Karpas-422 (cell line): ENCODE data around the gene GALNT13. TPM values are rescaled to one million over a fixed set of nuclear protein-coding genes. Genes with fewer than 3 reads are reported as not detected.
"Not testable (repeated sequence)": the region's sequence is repeated elsewhere in the genome, so short reads cannot be mapped to it uniquely, and the experiment has no call there.

ENCODE experiments used
- DNase-seq: peaks from one replicate; pipeline ENCODE4 v3.0.0-alpha.2; 2015
- H2AFZ ChIP-seq: fragments of 200-600 bp; sonication (generic); 2 replicates; pipeline ENCODE4 v1.6.1; 2014; ENCODE audit warnings: antibody characterized with exemption, low read length, mixed read lengths
- H3K27ac ChIP-seq: fragments of 200-600 bp; sonication (generic); 2 replicates; pipeline ENCODE4 v1.5.1; 2014; ENCODE audit warnings: mild to moderate bottlenecking, low read length, moderate library complexity
- H3K27me3 ChIP-seq: fragments of 200-600 bp; sonication (generic); 2 replicates; pipeline ENCODE4 v1.6.1; 2014; ENCODE audit warnings: low read length, mixed read lengths
- H3K36me3 ChIP-seq: fragments of 200-600 bp; sonication (generic); 2 replicates; pipeline ENCODE4 v1.6.1; 2014; ENCODE audit warnings: low read length, mixed read lengths; ENCODE audit not compliant: insufficient read depth
- H3K4me1 ChIP-seq: fragments of 200-600 bp; sonication (generic); 2 replicates; pipeline ENCODE4 v1.6.1; 2014; ENCODE audit warnings: mild to moderate bottlenecking, low read length, mixed read lengths
- H3K4me2 ChIP-seq: fragments of 200-600 bp; sonication (generic); 2 replicates; pipeline ENCODE4 v1.6.1; 2014; ENCODE audit warnings: low read length, low read depth, mild to moderate bottlenecking; ENCODE audit not compliant: poor library complexity, severe bottlenecking
- H3K4me3 ChIP-seq: fragments of 200-600 bp; sonication (generic); 2 replicates; pipeline ENCODE4 v1.5.1; 2014; ENCODE audit warnings: mild to moderate bottlenecking, antibody characterized with exemption, low read length, mixed read lengths
- H3K79me2 ChIP-seq: fragments of 200-600 bp; sonication (generic); 2 replicates; pipeline ENCODE4 v1.6.1; 2014; ENCODE audit warnings: mild to moderate bottlenecking, low read length, mixed read lengths
- H3K9ac ChIP-seq: fragments of 200-600 bp; sonication (generic); 2 replicates; pipeline ENCODE4 v1.6.0; 2014; ENCODE audit warnings: low read length
- H3K9me2 ChIP-seq: fragments of 200-600 bp; sonication (generic), shearing (Covaris generic); replicated peaks from 2 replicates; pipeline ENCODE4 v1.6.0; 2014; ENCODE audit warnings: mild to moderate bottlenecking, low read length, moderate library complexity; ENCODE audit not compliant: insufficient read depth
- H3K9me3 ChIP-seq: fragments of 300-700, 200-600 bp; sonication (generic); 2 replicates; pipeline ENCODE4 v1.6.1; 2014; ENCODE audit warnings: low read length, mixed read lengths
- H4K20me1 ChIP-seq: fragments of 200-600 bp; sonication (generic); 2 replicates; pipeline ENCODE4 v1.6.1; 2014; ENCODE audit warnings: mild to moderate bottlenecking, antibody characterized with exemption, low read length, low read depth; ENCODE audit not compliant: insufficient read depth
- total RNA-seq: library from RNA; depleted of rRNA; stranded (reverse); fragments of >200 nt; shearing (Covaris generic); gene quantifications from 2 replicates; pipeline ENCODE4 v1.2.3, GENCODE V29; 2014; ENCODE audit warnings: low replicate concordance

Gene GALNT13
- total RNA-seq, 1 experiment from 2014 or later = not detected

DNA sequence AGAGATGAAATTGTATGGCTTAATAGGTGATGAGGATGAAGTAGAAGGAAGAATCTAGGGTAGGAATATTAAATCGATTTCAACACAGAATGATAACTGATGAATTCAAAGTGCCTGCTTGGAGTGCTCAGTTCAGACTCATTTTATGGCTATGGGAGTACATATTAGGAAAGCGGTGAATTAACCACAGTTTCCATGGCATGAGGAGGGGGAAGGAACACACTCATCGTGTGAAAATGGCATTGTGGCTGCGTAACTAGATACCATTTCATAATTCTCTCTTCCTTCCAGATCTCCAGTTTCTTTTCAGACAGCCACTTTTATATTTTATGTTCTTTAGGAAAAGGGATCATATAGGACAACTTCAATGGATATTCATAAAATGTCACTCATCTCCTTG, 594.5 kb downstream of the GALNT13 start:
- H3K9me2 ChIP-seq = no peaks in the 10 kb centered on the region
- no peaks in the 10 kb centered on the region for H3K4me1 ChIP-seq
- H3K9ac ChIP-seq = no peak overlapping the region
- H3K9me3 ChIP-seq = peaks cover 3% of the 10 kb centered on the region; the same call in 1 of the 2 replicates
- H3K36me3 ChIP-seq = no peaks in the 10 kb centered on the region
- H3K27me3 ChIP-seq = no peaks in the 10 kb centered on the region
- no peak overlapping the region for H3K27ac ChIP-seq
- no peak overlapping the region for H3K4me3 ChIP-seq
- H4K20me1 ChIP-seq = no peaks in the 10 kb centered on the region
- no peak for DNase-seq
- H2AFZ ChIP-seq = no peak overlapping the region
- no peaks in the 10 kb centered on the region for H3K79me2 ChIP-seq
- no peak overlapping the region for H3K4me2 ChIP-seq

DNA sequence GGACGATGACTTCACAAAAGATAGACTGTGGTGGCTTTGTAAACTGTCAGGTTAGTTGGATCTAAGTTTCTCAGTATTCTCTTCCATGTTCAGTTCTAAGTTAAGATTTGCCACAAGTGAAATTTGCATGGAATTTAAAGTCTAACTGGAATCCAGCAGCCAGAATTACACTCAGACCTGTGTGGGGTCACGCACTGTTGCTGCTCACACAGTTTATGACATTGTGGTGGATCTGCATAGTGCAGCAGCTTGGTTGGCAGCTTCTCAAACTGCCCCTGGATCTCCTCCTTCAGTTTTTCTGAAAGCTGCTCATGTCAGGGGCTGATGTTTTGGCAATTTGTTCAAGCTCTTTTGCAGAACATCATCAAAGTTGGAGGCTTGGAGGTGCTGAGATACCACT, 598.7 kb downstream of the GALNT13 start:
- no peaks in the 10 kb centered on the region for H4K20me1 ChIP-seq
- H3K27me3 ChIP-seq = no peaks in the 10 kb centered on the region
- no peak overlapping the region for H2AFZ ChIP-seq
- H3K4me1 ChIP-seq = no peaks in the 10 kb centered on the region
- H3K79me2 ChIP-seq = no peaks in the 10 kb centered on the region
- no peak overlapping the region for H3K4me2 ChIP-seq
- no peak overlapping the region for H3K27ac ChIP-seq
- H3K9ac ChIP-seq = no peak overlapping the region
- no peaks in the 10 kb centered on the region for H3K9me2 ChIP-seq
- H3K36me3 ChIP-seq = no peaks in the 10 kb centered on the region
- no peaks in the 10 kb centered on the region; the same call in 1 of the 2 replicates for H3K9me3 ChIP-seq
- no peak for DNase-seq
- H3K4me3 ChIP-seq = no peak overlapping the region

DNA sequence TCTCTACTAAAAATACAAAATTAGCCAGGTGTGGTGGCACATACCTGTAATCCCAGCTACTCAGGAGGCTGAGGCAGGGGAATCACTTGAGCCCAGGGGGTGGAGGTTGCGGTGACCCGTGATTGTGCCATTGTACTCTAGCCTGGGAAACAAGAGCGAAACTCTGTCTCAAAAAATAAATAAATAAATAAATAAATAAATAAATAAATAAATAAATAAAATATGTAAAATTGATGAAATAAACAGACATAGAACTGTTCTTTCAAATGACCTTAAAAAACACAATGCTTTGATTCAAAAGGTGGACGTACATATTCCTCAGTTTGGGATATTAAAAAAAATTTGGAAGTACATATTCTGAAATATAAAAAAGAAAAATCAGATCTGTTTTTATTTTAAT, 599.8 kb downstream of the GALNT13 start:
- H3K27me3 ChIP-seq, DNase-seq, H3K4me1 ChIP-seq, H4K20me1 ChIP-seq, H3K36me3 ChIP-seq, H3K27ac ChIP-seq, H3K79me2 ChIP-seq, H3K9me3 ChIP-seq, H3K4me3 ChIP-seq, H3K9me2 ChIP-seq, H3K9ac ChIP-seq, H2AFZ ChIP-seq, H3K4me2 ChIP-seq: not testable (repeated sequence)

DNA sequence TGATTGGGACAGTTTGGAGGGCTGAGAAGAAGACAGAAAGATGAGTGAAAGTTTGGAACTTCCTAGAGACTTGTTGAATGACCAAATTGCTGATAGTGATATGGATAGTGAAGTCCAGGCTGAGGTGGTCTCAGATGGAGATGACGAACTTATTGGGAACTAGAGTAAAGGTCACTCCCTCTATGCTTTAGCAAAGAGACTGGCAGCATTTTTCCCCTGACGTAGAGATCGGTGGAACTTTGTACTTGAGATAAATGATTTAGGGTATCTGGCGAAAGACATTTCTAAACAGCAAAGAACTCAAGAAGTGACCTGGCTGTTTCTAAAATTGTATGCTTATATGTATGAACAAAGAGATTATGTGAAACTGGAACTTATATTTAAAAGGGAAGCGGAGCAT, 605.6 kb downstream of the GALNT13 start:
- Histone ChIP-seq H3K27me3 (no peaks in the 10 kb centered on the region), H3K9me2 (no peaks in the 10 kb centered on the region), H3K4me3 (no peak overlapping the region), H3K9me3 (peaks cover 4% of the 10 kb centered on the region), H3K4me1 (no peaks in the 10 kb centered on the region), H3K79me2 (no peaks in the 10 kb centered on the region), H3K9ac (no peak overlapping the region), H3K4me2 (no peak overlapping the region), H3K27ac (no peak overlapping the region), H4K20me1 (no peaks in the 10 kb centered on the region), H3K36me3 (no peaks in the 10 kb centered on the region), H2AFZ (no peak overlapping the region)
- DNase-seq = no peak

DNA sequence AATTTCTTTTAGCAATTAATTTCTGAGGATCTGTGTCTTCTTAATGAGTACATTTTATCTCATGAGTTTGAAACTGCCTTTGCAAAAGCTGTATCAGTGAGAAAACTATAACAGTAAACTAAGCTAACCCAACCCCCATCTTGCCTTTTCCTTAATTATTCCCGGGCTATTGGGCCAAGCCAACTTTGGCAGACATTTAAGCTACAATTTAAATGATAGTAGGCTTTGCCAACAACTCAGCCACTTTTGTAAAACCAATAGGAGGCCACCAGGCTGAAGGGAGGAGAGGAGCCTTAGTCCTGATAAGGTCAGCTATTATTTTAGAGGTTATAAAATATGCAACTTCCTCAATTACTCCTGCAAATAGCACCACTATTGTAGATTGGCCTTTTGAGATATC, 608.8 kb downstream of the GALNT13 start:
- peaks cover 4% of the 10 kb centered on the region; the same call in 1 of the 2 replicates for H3K9me3 ChIP-seq
- no peaks in the 10 kb centered on the region for H3K4me1 ChIP-seq
- H2AFZ ChIP-seq = no peak overlapping the region
- no peak overlapping the region for H3K4me3 ChIP-seq
- H3K9me2 ChIP-seq = no peaks in the 10 kb centered on the region
- no peak overlapping the region for H3K4me2 ChIP-seq
- DNase-seq = no peak
- H3K36me3 ChIP-seq = no peaks in the 10 kb centered on the region
- no peak overlapping the region for H3K27ac ChIP-seq
- H3K27me3 ChIP-seq = no peaks in the 10 kb centered on the region
- H3K79me2 ChIP-seq = no peaks in the 10 kb centered on the region
- H3K9ac ChIP-seq = no peak overlapping the region
- no peaks in the 10 kb centered on the region for H4K20me1 ChIP-seq

DNA sequence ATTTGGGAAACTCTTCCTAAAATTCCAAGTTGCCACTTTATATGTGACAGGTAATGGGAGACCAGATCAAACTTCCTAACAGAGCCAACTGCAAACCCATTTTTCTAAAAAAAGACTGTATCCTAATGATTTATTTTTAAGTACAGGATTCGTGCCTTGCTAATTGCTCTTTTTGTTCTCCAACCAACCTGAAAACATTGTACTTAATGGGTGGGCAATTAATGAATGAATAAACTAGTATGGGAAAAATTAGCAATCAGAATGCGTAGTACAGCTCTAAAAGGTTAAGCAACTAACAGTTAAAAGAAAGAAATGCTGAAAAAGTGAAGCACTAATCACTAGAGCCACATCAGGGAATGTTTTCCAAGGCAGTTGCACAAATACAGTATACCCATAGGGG, 609.6 kb downstream of the GALNT13 start:
- H4K20me1 ChIP-seq = no peaks in the 10 kb centered on the region
- no peak overlapping the region for H3K9ac ChIP-seq

DNA sequence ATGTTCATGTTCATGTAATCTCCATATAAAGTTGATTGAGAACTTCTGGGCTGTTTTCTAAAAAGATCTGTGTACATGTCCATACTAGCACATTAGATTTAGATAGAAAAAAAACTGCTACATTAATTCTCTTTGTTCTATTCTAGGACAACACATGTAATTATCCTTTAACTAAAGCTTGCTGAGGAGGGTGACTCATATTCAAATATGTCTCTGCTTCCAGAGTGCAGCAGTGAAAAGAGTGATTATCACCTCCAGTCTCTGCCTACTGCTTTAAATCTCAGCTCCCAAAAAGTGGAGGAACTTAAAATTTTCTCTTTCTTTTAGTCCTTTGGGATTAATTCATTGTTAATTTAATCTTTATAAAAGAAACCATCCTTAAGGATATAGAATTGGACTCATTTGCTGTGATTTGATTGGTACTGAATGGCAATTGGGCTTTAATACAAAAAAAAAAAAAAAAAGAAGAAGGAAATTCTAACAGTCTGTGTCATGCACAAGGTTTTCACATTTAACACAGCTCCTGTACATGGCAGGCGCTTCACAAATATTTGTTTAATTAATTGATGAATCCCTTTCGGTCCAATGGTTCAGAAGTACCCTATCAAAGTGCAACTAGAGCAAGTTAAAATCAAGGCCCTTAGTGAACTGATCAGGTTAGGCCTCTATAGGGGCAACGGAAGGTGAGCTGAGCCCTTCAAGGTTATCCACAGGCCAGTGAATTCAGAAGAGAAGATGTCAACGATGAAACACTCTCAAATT, 612.8 kb downstream of the GALNT13 start:
- Histone ChIP-seq H3K9me2 (no peaks in the 10 kb centered on the region), H3K4me2 (no peak overlapping the region), H3K9me3 (peaks cover 2% of the 10 kb centered on the region; the same call in 1 of the 2 replicates), H3K9ac (no peak overlapping the region), H3K4me3 (no peak overlapping the region), H3K79me2 (no peaks in the 10 kb centered on the region), H3K4me1 (no peaks in the 10 kb centered on the region), H3K27ac (no peak overlapping the region), H2AFZ (no peak overlapping the region), H3K27me3 (no peaks in the 10 kb centered on the region), H3K36me3 (no peaks in the 10 kb centered on the region), H4K20me1 (no peaks in the 10 kb centered on the region)
- no peak for DNase-seq

More for the DNA sequence above, 609.6 kb downstream of the GALNT13 start:
- DNase-seq = no peak
- no peak overlapping the region for H3K4me3 ChIP-seq
- no peaks in the 10 kb centered on the region for H3K9me2 ChIP-seq
- no peaks in the 10 kb centered on the region for H3K36me3 ChIP-seq
- H3K79me2 ChIP-seq = no peaks in the 10 kb centered on the region
- no peak overlapping the region for H2AFZ ChIP-seq
- no peak overlapping the region for H3K4me2 ChIP-seq
- no peaks in the 10 kb centered on the region for H3K27me3 ChIP-seq
- H3K9me3 ChIP-seq = peaks cover 2% of the 10 kb centered on the region; the same call in 1 of the 2 replicates
- no peaks in the 10 kb centered on the region for H3K4me1 ChIP-seq
- no peak overlapping the region for H3K27ac ChIP-seq

DNA sequence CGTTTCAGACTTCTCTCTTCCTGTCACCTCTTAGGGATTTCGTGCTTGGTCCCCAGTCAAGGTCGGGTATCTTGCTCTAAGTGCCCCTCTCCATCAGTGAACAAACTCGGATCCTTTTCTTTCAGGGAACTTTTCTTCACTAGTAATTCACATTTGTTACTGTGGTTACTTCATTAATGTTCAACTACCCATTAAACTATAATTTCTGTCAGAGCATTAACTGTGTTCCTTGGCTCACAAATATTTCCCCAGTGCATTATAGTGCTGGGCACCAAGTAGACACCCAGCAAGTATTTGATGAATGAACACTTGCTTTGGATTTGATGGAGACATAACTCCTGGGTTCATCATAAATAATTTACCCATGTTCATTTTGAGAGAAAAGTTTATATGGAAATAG, 617.1 kb downstream of the GALNT13 start:
- DNase-seq = no peak
- Histone ChIP-seq H3K4me3 (no peak overlapping the region), H3K9me3 (peaks cover 15% of the 10 kb centered on the region), H3K9me2 (no peaks in the 10 kb centered on the region), H3K4me1 (no peaks in the 10 kb centered on the region), H2AFZ (no peak overlapping the region), H3K4me2 (no peak overlapping the region), H3K36me3 (no peaks in the 10 kb centered on the region), H4K20me1 (no peaks in the 10 kb centered on the region), H3K79me2 (no peaks in the 10 kb centered on the region), H3K9ac (no peak overlapping the region), H3K27ac (no peak overlapping the region), H3K27me3 (no peaks in the 10 kb centered on the region)
